GM12878 (cell line): ENCODE measurements around the gene PCK1. TPM values are rescaled to one million over a fixed set of nuclear protein-coding genes. Genes with fewer than 3 reads are reported as not detected.

Experiments used
- ATAC-seq: fragments of 200-7000 bp; cut with Tn5 transposase; 3 replicates; pipeline ENCODE4 v1.9.1; 2020; ENCODE audit warnings: mild to moderate bottlenecking, moderate library complexity
- BruUV-seq: library from RNA; stranded (reverse); fragments of 400-500 nt; replicated peaks from 2 replicates; lab custom pipeline; 2021; lab: Mats Ljungman, UMichigan
- CTCF ChIA-PET: fragments of 300-600 bp; sonication (Branson Sonifier 250); formaldehyde crosslinking; extraction: SDS; loops from one replicate; lab custom pipeline; 2021; ENCODE audit warnings: inconsistent platforms; lab: Yijun Ruan, JAX
- POLR2A ChIA-PET: fragments of 350-600 bp; formaldehyde crosslinking; extraction: SDS; loops from one replicate; lab custom pipeline; 2021; ENCODE audit warnings: inconsistent platforms; lab: Charles Lee
- RAD21 ChIA-PET: fragments of 300-600 bp; sonication (Branson Sonifier 250); formaldehyde crosslinking; loops from one replicate; lab custom pipeline; 2023; ENCODE audit warnings: antibody characterized with exemption; ENCODE audit not compliant: unreplicated experiment; lab: Charles Lee
- SMC1A ChIA-PET: fragments of 300-600 bp; sonication (Branson Sonifier 250); formaldehyde crosslinking; loops from one replicate; lab custom pipeline; 2023; ENCODE audit not compliant: unreplicated experiment, uncharacterized antibody; lab: Charles Lee
- DNase-seq: peaks from one replicate; pipeline ENCODE4 v3.0.0-alpha.2; 2011; ENCODE audit warnings: low read depth, low spot score
- FAIRE-seq: peaks from 3 replicates; lab custom pipeline; 2011; peaks lifted over from hg19 to GRCh38; lab: Jason Lieb, UNC
- H2AFZ ChIP-seq: 2 replicates; pipeline ENCODE4 v1.6.0; 2011; ENCODE audit warnings: low read depth, low read length, control low read depth; ENCODE audit not compliant: control insufficient read depth
- H3K27ac ChIP-seq: 2 replicates; pipeline ENCODE4 v1.5.1; 2011; ENCODE audit warnings: control low read depth; ENCODE audit not compliant: control insufficient read depth, insufficient read depth
- H3K27me3 ChIP-seq, 2 experiments: replicated peaks in 1 of 2; 2 replicates each; pipeline versions ENCODE4 v1.6.0 to v1.6.1; 2011; ENCODE audit warnings: low read length in 1 of 2; ENCODE audit not compliant: control insufficient read depth in 2 of 2, insufficient read depth in 2 of 2
- H3K36me3 ChIP-seq, 2 experiments: 2 replicates each; pipeline ENCODE4 v1.5.1; 2011; ENCODE audit warnings: low read length in 1 of 2; ENCODE audit not compliant: control insufficient read depth in 2 of 2, insufficient read depth in 2 of 2
- H3K4me1 ChIP-seq: 2 replicates; pipeline ENCODE4 v1.6.1; 2011; ENCODE audit warnings: mild to moderate bottlenecking, low read length, moderate library complexity, mixed read lengths; ENCODE audit not compliant: control insufficient read depth, insufficient read depth
- H3K4me2 ChIP-seq: 2 replicates; pipeline ENCODE4 v1.6.0; 2011; ENCODE audit warnings: control low read depth; ENCODE audit not compliant: control insufficient read depth, insufficient read depth
- H3K4me3 ChIP-seq: fragments of 200-600 bp; sonication (generic); 2 replicates; pipeline ENCODE4 v1.5.1; 2016
- H3K79me2 ChIP-seq: 2 replicates; pipeline ENCODE4 v1.6.0; 2011; ENCODE audit warnings: low read length; ENCODE audit not compliant: control insufficient read depth, insufficient read depth
- H3K9ac ChIP-seq: 2 replicates; pipeline ENCODE4 v1.8.0; 2011; ENCODE audit warnings: low read length, control low read depth, mixed read lengths; ENCODE audit not compliant: control insufficient read depth, insufficient read depth
- H3K9me3 ChIP-seq: replicated peaks from 3 replicates; pipeline ENCODE4 v1.5.1; 2011; ENCODE audit warnings: mild to moderate bottlenecking, low read length; ENCODE audit not compliant: control insufficient read depth, insufficient read depth
- H4K20me1 ChIP-seq: 2 replicates; pipeline ENCODE4 v1.6.0; 2011; ENCODE audit not compliant: control insufficient read depth, insufficient read depth
- ATF3 ChIP-seq: IDR thresholded peaks from 2 replicates; pipeline ENCODE4 v1.6.1; 2011; ENCODE audit warnings: low read depth, mild to moderate bottlenecking, low read length, moderate library complexity, borderline replicate concordance; ENCODE audit errors: extremely low read depth
- EP300 ChIP-seq, 2 experiments: fragments of 150-350 bp in 1 of 2; IDR thresholded peaks; 2 replicates each; pipeline ENCODE4 v1.6.1; 2011 to 2012; ENCODE audit warnings: low read depth in 2 of 2, low read length in 2 of 2, borderline replicate concordance in 1 of 2, improper control_type of control experiment in 1 of 2, inconsistent platforms in 1 of 2; ENCODE audit not compliant: control insufficient read depth in 1 of 2
- HCFC1 ChIP-seq: fragments of 150-350 bp; IDR thresholded peaks from 2 replicates; pipeline ENCODE4 v1.6.1; 2014; ENCODE audit warnings: low read length
- MYC ChIP-seq: IDR thresholded peaks from 2 replicates; pipeline ENCODE4 v1.6.1; 2011; ENCODE audit warnings: mild to moderate bottlenecking, low read length, moderate library complexity, inconsistent platforms; ENCODE audit not compliant: insufficient read depth, insufficient replicate concordance, insufficient read length, severe bottlenecking
- NRF1 ChIP-seq: conservative IDR thresholded peaks from 2 replicates; pipeline ENCODE4 v1.6.1; 2011; ENCODE audit warnings: mild to moderate bottlenecking, low read depth, low read length, improper control_type of control experiment
- TCF12 ChIP-seq: IDR thresholded peaks from 2 replicates; pipeline ENCODE4 v1.6.1; 2011; ENCODE audit warnings: low read depth, mild to moderate bottlenecking, low read length
- WGBS: methylation state at CpG from one replicate; pipeline ENCODE4 v1.1.6; 2016; ENCODE audit warnings: low lambda C conversion rate; ENCODE audit not compliant: insufficient replicate concordance, insufficient coverage; ENCODE audit errors: missing lambda C conversion rate; 5-methylcytosine and 5-hydroxymethylcytosine counted together
- in situ Hi-C: fragments of 300-500 bp; cut with MboI; formaldehyde crosslinking; loops from 9 replicates; pipeline ENCODE4 v1.14.3; 2018; ENCODE audit warnings: mixed read lengths
- intact Hi-C: fragments of 100-400 bp; cut with micrococcal nuclease; formaldehyde crosslinking; loops from one replicate; pipeline ENCODE4 v1.14.2; 2022; ENCODE audit not compliant: unreplicated experiment
- polyA plus RNA-seq, 11 experiments: library from polyadenylated mRNA; depleted of rRNA in 4 of 11; unstranded in 6 of 11; stranded (reverse) in 5 of 11; fragments of >200 nt; fragmentation: Nextera tagmentation in 4 of 11; fragmentation: Illumina TruSeq in 1 of 11; extraction: Ambion mirVana in 4 of 11; extraction: Trizol in 1 of 11; gene quantifications; 1 replicate in 1 of 11; 2 replicates in 10 of 11; pipeline versions ENCODE4 v1.2.1 to v1.2.3, GENCODE V29; 2011 to 2016; ENCODE audit warnings: inconsistent platforms in 2 of 11, missing spikeins in 2 of 11, low read depth in 1 of 11
- total RNA-seq, 4 experiments: library from RNA; depleted of rRNA in 3 of 4; stranded (reverse); fragments of >200 nt in 3 of 4; fragmentation: Illumina TruSeq in 1 of 4; extraction: Trizol in 1 of 4; gene quantifications; 2 replicates each; pipeline versions ENCODE4 v1.2.1 to v1.2.3, GENCODE V29; 2013 to 2021

Gene PCK1
- total and polyA plus RNA-seq, 10 of the 15 experiments (the other 5 are each of a cell fraction or from before 2014, with no cell fraction given) = 0.02 to 0.33 (median 0.09) TPM; not detected in 5

- CTCF ChIA-PET = no interaction called here
- RAD21 ChIA-PET = interaction anchor here (1.5 kb wide), 1 partner anchor 74 kb away, joined by 6 read pairs; no protein-coding TSS in a partner anchor
- H3K4me3 ChIP-seq = no peak overlapping the region
- H3K36me3 ChIP-seq = no peaks in the 10 kb centered on the region
- H3K27me3 ChIP-seq = no peaks in the 10 kb centered on the region; a peak in 1 of 4 replicates
- ATAC-seq (no peak), DNase-seq (no peak), FAIRE-seq (no peak)
- H4K20me1 ChIP-seq = no peaks in the 10 kb centered on the region
- 41% methylated on average over 18 of the region's 18 CpGs for WGBS
- peaks cover 2% of the 10 kb centered on the region; the same call in 1 of the 3 replicates for H3K9me3 ChIP-seq
- no peak overlapping the region for H3K9ac ChIP-seq
- BruUV-seq = no TSS peak
- intact Hi-C loops (no loop called here), in situ Hi-C loops (loop anchor here (5.0 to 10.0 kb wide), 4 partner anchors 78 to 594 kb away; no protein-coding TSS in a partner anchor)
- no peak overlapping the region for H3K4me2 ChIP-seq
- TF ChIP-seq TCF12 = no peak
- no peak for TF ChIP-seq EP300 (IDR thresholded peaks at IDR 0.05; ENCODE audit: borderline replicate concordance in 1 of 2, control insufficient read depth in 1 of 2, low read depth in 2 of 2, low read length in 2 of 2)
- TF ChIP-seq MYC = no peak
- no peak for TF ChIP-seq NRF1
- TF ChIP-seq HCFC1 = no peak
- TF ChIP-seq ATF3 = no peak
- no peaks in the 10 kb centered on the region for H3K79me2 ChIP-seq
- H3K27ac ChIP-seq = no peak overlapping the region
- H3K4me1 ChIP-seq = no peaks in the 10 kb centered on the region; the same call in 1 of the 2 replicates
- SMC1A ChIA-PET = no interaction called here
- POLR2A ChIA-PET = no interaction called here
- H2AFZ ChIP-seq = no peak overlapping the region
Observed at GRCh38 chr20:57590485-57591288, 29.8 kb downstream of the PCK1 start.
